HG03039 (cell line): ENCODE measurements around the gene SRBD1.

Source experiments
- ATAC-seq: cut with Tn5 transposase; IDR thresholded peaks from one replicate; pipeline ENCODE4 v1.9.1; 2021; ENCODE audit warnings: mild to moderate bottlenecking, moderate library complexity; ENCODE audit not compliant: unreplicated experiment

Gene SRBD1

GRCh38 chr2:45477546-45477945 lies 133.5 kb downstream of the SRBD1 start:
- ATAC-seq, result no peak

GRCh38 chr2:45470531-45470930 lies 140.5 kb downstream of the SRBD1 start:
- no peak for ATAC-seq

DNA sequence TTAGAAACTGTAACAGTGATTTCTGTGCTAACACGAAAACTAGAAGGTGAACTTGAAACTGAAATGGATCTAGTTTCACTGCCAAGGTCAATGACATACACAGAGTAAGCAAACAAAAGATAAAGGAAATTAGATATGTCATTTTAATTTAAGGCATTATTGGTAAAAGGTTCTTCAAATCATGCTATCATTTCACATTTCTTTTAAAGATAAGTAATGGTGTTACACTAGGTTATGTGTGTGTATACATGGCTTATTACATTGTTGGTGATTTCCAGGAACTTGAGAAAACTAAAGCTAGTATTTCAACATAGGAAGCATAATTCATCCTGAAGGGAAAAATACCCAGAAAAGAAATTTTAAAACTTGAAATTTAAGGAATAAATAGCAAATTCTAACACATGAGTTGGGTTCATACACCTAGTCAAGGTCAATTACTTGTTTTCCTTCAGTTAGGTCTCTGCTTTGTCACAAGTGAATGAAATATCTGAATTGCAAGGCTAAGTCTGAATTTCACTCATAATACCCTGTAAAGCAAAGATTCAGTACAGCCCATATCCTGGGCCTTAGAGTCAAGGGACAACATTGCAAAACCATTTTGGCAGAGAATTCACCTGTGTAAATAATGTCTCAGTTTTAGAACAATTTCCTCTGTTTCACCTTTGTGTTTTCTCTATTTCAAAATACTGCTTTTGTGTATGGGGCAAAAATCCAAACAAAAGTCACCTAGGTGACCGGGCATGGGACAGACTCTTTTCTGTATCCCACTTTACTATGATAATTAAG lies 141.6 kb downstream of the SRBD1 start:
- no peak for ATAC-seq

- ATAC-seq, result no peak
Observed at GRCh38 chr2:45468279-45468678, 142.8 kb downstream of the SRBD1 start.

GRCh38 chr2:45466053-45466452 lies 145.0 kb downstream of the SRBD1 start:
- no peak for ATAC-seq

- no peak for ATAC-seq
Observed at GRCh38 chr2:45460825-45461224, 150.2 kb downstream of the SRBD1 start.

GRCh38 chr2:45459860-45460259 lies 151.2 kb downstream of the SRBD1 start:
- no peak for ATAC-seq

DNA sequence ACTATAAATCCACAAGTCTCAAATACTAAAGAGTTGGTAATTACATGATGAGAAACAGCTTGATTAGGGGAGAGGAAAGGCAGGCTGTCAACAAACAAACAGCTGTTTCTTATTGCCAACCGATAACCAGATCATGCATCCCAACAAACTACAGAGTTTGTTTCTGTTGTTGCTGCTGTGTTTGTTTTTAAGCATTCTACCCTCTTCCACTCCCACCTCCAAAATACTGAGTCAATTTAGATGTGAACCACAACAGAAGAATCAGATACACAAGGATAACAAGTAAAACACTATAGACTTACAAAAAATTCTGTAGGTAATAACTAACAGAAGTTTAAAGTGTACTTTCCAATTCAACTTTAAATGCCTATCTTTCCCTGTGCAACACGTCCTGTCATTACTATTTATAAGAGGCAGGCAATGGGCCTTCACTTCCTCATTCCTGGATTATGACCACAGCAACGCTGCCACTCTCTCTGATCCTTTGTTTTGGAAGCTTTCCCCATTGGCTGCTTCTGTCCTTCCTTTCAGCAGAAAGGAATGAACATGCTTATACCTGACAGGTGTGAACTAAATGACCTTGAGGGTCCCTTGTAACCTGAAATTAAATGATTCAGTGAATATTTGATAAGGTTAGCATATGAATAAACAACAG lies 152.0 kb downstream of the SRBD1 start:
- no peak for ATAC-seq

GRCh38 chr2:45457211-45457945 lies 153.7 kb downstream of the SRBD1 start:
- no peak for ATAC-seq

- ATAC-seq, result no peak
Observed at GRCh38 chr2:45452866-45453265, 158.2 kb downstream of the SRBD1 start.

DNA sequence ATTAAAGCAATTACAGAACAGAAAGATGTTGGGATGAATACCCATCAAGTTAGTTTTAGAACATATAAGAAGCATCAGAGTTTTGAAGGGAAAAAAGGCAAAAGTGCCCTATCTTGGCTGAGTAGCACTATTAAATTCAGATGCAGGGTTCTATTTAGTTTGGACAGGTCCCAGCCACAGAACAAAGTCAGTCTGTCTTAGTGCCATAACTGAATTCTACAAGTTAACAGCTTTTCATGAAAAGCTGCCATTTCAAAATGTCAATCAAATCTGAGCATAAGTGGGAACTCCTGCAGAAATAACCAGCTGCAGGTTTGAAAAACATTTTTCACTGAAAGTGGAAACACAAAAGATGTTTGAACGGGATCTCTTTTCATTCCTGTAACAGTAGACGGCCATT lies 160.4 kb downstream of the SRBD1 start:
- ATAC-seq, result no peak

GRCh38 chr2:45448217-45448616 lies 162.8 kb downstream of the SRBD1 start:
- no peak for ATAC-seq

DNA sequence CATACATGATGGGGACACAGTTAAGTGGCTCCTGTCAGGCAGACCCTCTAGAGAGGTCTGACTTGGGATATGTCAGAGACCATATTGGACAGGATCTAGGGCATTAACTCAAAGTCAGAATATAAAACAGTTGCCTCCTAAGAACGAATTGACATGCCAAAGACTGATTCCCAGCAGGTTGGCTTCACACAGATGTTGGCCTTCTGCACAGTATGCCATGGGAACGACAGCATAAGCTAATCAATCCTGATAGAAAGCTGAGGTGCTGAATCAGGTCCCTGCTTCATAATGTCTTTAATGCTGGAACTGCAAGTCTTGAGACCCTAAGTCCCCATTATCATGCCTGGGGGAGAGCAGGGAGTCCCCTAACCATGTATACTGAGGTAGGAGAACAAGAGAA lies 165.1 kb downstream of the SRBD1 start:
- no peak for ATAC-seq

DNA sequence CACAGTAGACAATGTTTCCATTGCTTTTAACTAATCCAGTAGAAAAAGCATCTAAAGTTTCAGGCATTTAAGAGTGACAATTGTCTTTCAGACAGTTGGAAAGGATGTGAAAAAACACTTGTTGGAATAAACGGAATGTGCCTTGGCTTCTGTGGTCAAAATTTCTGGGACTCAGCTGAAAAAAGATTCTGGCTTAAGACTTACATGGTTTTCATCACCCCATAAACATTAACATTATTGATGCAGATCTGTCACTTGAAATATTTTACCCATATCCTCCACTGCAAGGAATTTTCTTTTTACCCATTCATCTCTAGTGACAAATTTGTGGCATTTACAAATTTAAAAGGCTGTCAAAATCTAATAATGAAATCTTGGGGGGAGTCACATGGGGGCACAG lies 166.0 kb downstream of the SRBD1 start:
- ATAC-seq, result no peak

GRCh38 chr2:45443012-45443411 lies 168.1 kb downstream of the SRBD1 start:
- no peak for ATAC-seq

- ATAC-seq, result no peak
Observed at GRCh38 chr2:45442026-45442425, 169.0 kb downstream of the SRBD1 start.

DNA sequence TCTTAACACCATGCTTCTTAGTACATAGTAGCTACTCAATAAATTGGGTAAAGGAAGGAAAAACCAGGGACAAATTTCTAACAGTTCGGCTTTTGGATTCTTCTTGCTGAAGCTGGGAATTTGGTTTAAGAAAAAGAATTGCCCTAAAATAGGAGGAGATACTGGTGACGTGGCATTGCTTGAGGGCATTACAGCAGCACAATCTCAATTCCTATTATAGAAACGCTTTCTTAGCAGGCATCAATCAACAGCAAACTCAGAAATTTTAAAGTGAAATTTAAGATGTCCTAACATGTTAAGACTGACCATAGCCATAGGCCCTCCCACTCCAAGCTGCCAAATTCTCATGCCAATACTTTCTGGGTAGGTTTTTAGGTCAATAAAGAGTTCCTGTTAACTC lies 169.5 kb downstream of the SRBD1 start:
- ATAC-seq, result no peak

- ATAC-seq, result no peak
Observed at GRCh38 chr2:45439788-45440773, 171.0 kb downstream of the SRBD1 start.

- no peak for ATAC-seq
Observed at GRCh38 chr2:45438872-45439665, 172.0 kb downstream of the SRBD1 start.

- no peak for ATAC-seq
Observed at GRCh38 chr2:45436456-45436855, 174.6 kb downstream of the SRBD1 start.
